HCT116 (cell line): ENCODE results near the gene CCSER1. TPM values are rescaled to one million over a fixed set of nuclear protein-coding genes. Genes with fewer than 3 reads are reported as not detected.
A peak's percentile ranks its signal among the peaks of the same experiment; 100 is the strongest.

Experiments used
- ATAC-seq: fragments of 200-7000 bp; cut with Tn5 transposase; 2 replicates; pipeline ENCODE4 v1.9.1; 2020; ENCODE audit warnings: mild to moderate bottlenecking, moderate library complexity
- BruUV-seq: library from RNA; stranded (reverse); fragments of 400-500 nt; replicated peaks from 2 replicates; lab custom pipeline; 2021; lab: Mats Ljungman, UMichigan
- CTCF ChIA-PET: fragments of 300-600 bp; sonication (Branson Sonifier 250); formaldehyde crosslinking; loops from one replicate; lab custom pipeline; 2021; ENCODE audit warnings: antibody characterized with exemption; lab: Charles Lee
- POLR2A ChIA-PET: fragments of 300-600, 350-600 bp; sonication (Branson Sonifier 250); formaldehyde crosslinking; loops from one replicate; lab custom pipeline; 2021; ENCODE audit warnings: antibody characterized with exemption; lab: Charles Lee
- RAD21 ChIA-PET, 2 experiments: fragments of 300-600 bp; sonication (Branson Sonifier 250); formaldehyde crosslinking; loops; one replicate each; lab custom pipeline; 2023; ENCODE audit warnings: low total read pairs in 2 of 2; ENCODE audit not compliant: uncharacterized antibody in 2 of 2, unreplicated experiment in 2 of 2, low non-redundant PET in 1 of 2; lab: Charles Lee
- DNase-seq: peaks from one replicate; pipeline ENCODE4 v3.0.0-alpha.2; 2010; ENCODE audit warnings: low read depth, low spot score
- H2AFZ ChIP-seq: fragments of 200-600 bp; shearing (Covaris generic), sonication (generic); 2 replicates; pipeline ENCODE4 v1.6.1; 2017; ENCODE audit warnings: low read depth, mixed run types, mixed read lengths, antibody characterized with exemption, low read length; ENCODE audit not compliant: poor library complexity, severe bottlenecking
- H3K27ac ChIP-seq: 2 replicates; pipeline ENCODE4 v1.5.1; 2012; ENCODE audit warnings: low read depth, low read length
- H3K27me3 ChIP-seq: fragments of 200-600 bp; sonication (generic); 2 replicates; pipeline ENCODE4 v1.6.1; 2016; ENCODE audit warnings: mixed run types, low read length, mixed read lengths; ENCODE audit not compliant: insufficient read depth
- H3K36me3 ChIP-seq, 2 experiments: fragments of 200-500 bp in 1 of 2; fragments of 200-600 bp in 1 of 2; sonication (Bioruptor generic) in 1 of 2; sonication (generic) in 1 of 2; 2 replicates each; pipeline versions ENCODE4 v1.5.1 to v1.6.1; 2014 to 2016; ENCODE audit warnings: low read length in 2 of 2, inconsistent platforms in 1 of 2, mixed read lengths in 1 of 2, mixed run types in 1 of 2; ENCODE audit not compliant: insufficient read depth in 2 of 2, control insufficient read depth in 1 of 2
- H3K4me1 ChIP-seq, 2 experiments: fragments of 200-600 bp in 1 of 2; sonication (generic) in 1 of 2; 2 replicates each; pipeline versions ENCODE4 v1.5.1 to v1.6.1; 2012 to 2017; ENCODE audit warnings: low read length in 2 of 2, inconsistent platforms in 1 of 2, mild to moderate bottlenecking in 1 of 2, mixed read lengths in 1 of 2, mixed run types in 1 of 2, moderate library complexity in 1 of 2; ENCODE audit not compliant: insufficient read depth in 2 of 2, control insufficient read depth in 1 of 2
- H3K4me2 ChIP-seq: fragments of 200-600 bp; sonication (generic); 2 replicates; pipeline ENCODE4 v1.6.1; 2017; ENCODE audit warnings: mixed run types, low read length, mixed read lengths
- H3K4me3 ChIP-seq, 2 experiments: fragments of 200-600 bp in 1 of 2; sonication (generic) in 1 of 2; replicated peaks in 1 of 2; 2 replicates each; pipeline ENCODE4 v1.5.1; 2011 to 2016; ENCODE audit warnings: low read length in 2 of 2, control low read depth in 1 of 2, low read depth in 1 of 2, mild to moderate bottlenecking in 1 of 2, mixed read lengths in 1 of 2, mixed run types in 1 of 2
- H3K79me2 ChIP-seq: fragments of 200-600 bp; sonication (generic); 2 replicates; pipeline ENCODE4 v1.6.1; 2017; ENCODE audit warnings: mild to moderate bottlenecking, mixed run types, low read length, moderate library complexity, mixed read lengths; ENCODE audit not compliant: insufficient read depth
- H3K9ac ChIP-seq: fragments of 200-600 bp; sonication (generic); 2 replicates; pipeline ENCODE4 v1.6.1; 2016; ENCODE audit warnings: low read length, mixed read lengths
- H3K9me2 ChIP-seq: fragments of 200-600 bp; sonication (generic), shearing (Covaris generic); 2 replicates; pipeline ENCODE4 v1.6.1; 2017; ENCODE audit warnings: mixed run types, mild to moderate bottlenecking, moderate library complexity; ENCODE audit not compliant: insufficient read depth
- H3K9me3 ChIP-seq, 2 experiments: fragments of 200-500 bp in 1 of 2; fragments of 200-600 bp in 1 of 2; sonication (Bioruptor generic) in 1 of 2; sonication (generic) in 1 of 2; 2 replicates each; pipeline ENCODE4 v1.6.1; 2014 to 2017; ENCODE audit warnings: low read length in 2 of 2, mixed read lengths in 2 of 2, inconsistent platforms in 1 of 2, low read depth in 1 of 2, mild to moderate bottlenecking in 1 of 2, mixed run types in 1 of 2, moderate library complexity in 1 of 2; ENCODE audit not compliant: control insufficient read depth in 1 of 2, insufficient read depth in 1 of 2
- H4K20me1 ChIP-seq: fragments of 200-600 bp; sonication (generic), shearing (Covaris generic); 2 replicates; pipeline ENCODE4 v1.6.1; 2017; ENCODE audit warnings: mixed run types, mild to moderate bottlenecking, moderate library complexity; ENCODE audit not compliant: insufficient read depth
- ATF3 ChIP-seq: IDR thresholded peaks from 2 replicates; pipeline ENCODE4 v1.6.1; 2012
- EGR1 ChIP-seq: IDR thresholded peaks from 2 replicates; pipeline ENCODE4 v1.6.1; 2012; ENCODE audit warnings: low read depth
- intact Hi-C: fragments of 100-400 bp; cut with micrococcal nuclease; formaldehyde crosslinking; loops from 2 replicates; pipeline ENCODE4 v1.10.0; 2022
- total RNA-seq: library from RNA; stranded (reverse); gene quantifications from one replicate; pipeline ENCODE4 v1.2.1, GENCODE V29; 2021; ENCODE audit not compliant: unreplicated experiment
- TF ChIP-seq, protein P1 (sequence below): IDR thresholded peaks from 2 replicates; pipeline ENCODE4 v1.6.1; 2012

CCSER1 gene
- total RNA-seq, 1 experiment from 2014 or later: 6.7 TPM

GRCh38 chr4:91019513-91019912, 892.3 kb downstream of the CCSER1 start:
- POLR2A ChIA-PET: no interaction called here

DNA sequence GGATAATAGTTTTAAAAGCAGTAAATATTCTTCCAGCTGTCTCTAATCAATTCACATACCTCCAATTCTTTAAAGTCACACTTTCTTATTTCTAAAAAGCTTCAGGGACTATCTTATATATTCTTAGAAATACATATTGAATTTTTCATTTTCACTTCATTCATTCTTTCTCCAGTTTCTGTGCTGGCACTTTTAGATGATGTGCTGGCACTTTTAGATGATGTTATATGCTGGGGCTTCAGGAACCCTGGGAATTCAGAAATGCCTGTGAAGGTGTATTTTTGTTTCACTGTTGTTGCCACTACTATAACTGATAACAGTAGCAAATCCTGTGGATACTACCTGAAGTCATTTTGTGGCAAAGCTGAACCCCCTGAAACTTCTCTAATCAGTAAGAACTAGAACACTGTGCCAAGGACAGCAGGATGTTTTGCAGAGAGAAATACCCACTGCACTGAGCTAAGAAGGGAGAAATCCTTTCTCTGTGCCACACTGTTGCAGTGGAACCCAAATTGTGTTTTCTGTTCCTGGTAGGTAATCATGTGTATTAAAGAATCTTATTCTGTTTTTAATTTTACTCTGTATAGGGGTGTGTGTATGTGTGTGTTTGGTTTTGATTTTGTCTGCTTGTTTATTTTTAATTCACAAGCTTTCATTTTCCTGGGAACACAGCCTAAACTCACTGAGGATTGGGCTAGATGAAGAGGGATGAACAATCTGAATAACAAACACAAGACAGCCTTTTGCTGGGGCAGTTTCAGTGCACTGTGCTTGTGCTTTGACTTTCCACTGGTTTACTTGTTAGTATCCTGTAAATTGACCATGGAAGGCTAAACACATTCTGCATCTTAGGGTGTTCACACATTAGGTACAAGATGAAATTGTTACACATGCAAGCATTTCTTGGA, 898.3 kb downstream of the CCSER1 start:
- no peak overlapping the region for H3K9ac ChIP-seq
- no peak for TF ChIP-seq EGR1
- no peak for TF ChIP-seq ATF3
- TF ChIP-seq, all 23 proteins: peak for 0

More at GRCh38 chr4:91019513-91019912, 892.3 kb downstream of the CCSER1 start:
- Histone ChIP-seq H2AFZ (no peak overlapping the region), H3K9me3 (no peaks in the 10 kb centered on the region), H3K79me2 (no peaks in the 10 kb centered on the region), H3K36me3 (no peaks in the 10 kb centered on the region), H3K27ac (no peak overlapping the region), H3K4me2 (no peak overlapping the region), H3K4me1 (no peaks in the 10 kb centered on the region), H3K4me3 (no peak overlapping the region), H3K9me2 (no peaks in the 10 kb centered on the region; the same call in 1 of the 2 replicates), H3K27me3 (no peaks in the 10 kb centered on the region), H3K9ac (no peak overlapping the region), H4K20me1 (no peaks in the 10 kb centered on the region)
- ChIA-PET RAD21 (no interaction called here), CTCF (no interaction called here)
- TF ChIP-seq, protein P1, sequence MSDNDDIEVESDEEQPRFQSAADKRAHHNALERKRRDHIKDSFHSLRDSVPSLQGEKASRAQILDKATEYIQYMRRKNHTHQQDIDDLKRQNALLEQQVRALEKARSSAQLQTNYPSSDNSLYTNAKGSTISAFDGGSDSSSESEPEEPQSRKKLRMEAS: no peak
- no TSS peak for BruUV-seq
- intact Hi-C loops: no loop called here
- ATAC-seq (no peak), DNase-seq (no peak)

More for the DNA sequence above, 898.3 kb downstream of the CCSER1 start:
- no peaks in the 10 kb centered on the region for H3K4me1 ChIP-seq
- BruUV-seq: no TSS peak
- no peaks in the 10 kb centered on the region; the same call in 1 of the 2 replicates for H3K9me2 ChIP-seq
- DNase-seq: no peak
- POLR2A ChIA-PET: no interaction called here
- peak; percentile 32; the same call in 1 of the 2 replicates for ATAC-seq
- H3K27ac ChIP-seq: no peak overlapping the region
- H3K79me2 ChIP-seq: no peaks in the 10 kb centered on the region
- no peaks in the 10 kb centered on the region for H3K9me3 ChIP-seq
- no peaks in the 10 kb centered on the region for H4K20me1 ChIP-seq
- peak overlapping the region; percentile 70 for H2AFZ ChIP-seq
- intact Hi-C loops: no loop called here
- H3K36me3 ChIP-seq: no peaks in the 10 kb centered on the region
- RAD21 ChIA-PET: no interaction called here
- CTCF ChIA-PET: no interaction called here
- H3K27me3 ChIP-seq: no peaks in the 10 kb centered on the region
- no peak overlapping the region for H3K4me3 ChIP-seq
- H3K4me2 ChIP-seq: no peak overlapping the region
